Glomerular endothelial cell (primary cell): ENCODE results near the gene ARL2. TPM values are rescaled to one million over a fixed set of nuclear protein-coding genes. Genes with fewer than 3 reads are reported as not detected.

ENCODE experiments used
- DNase-seq: peaks from one replicate; pipeline ENCODE4 v3.0.0-alpha.2; 2011; ENCODE audit warnings: low read depth, low spot score; ENCODE audit errors: extremely low read depth
- total RNA-seq: library from RNA; depleted of rRNA; stranded (reverse); fragments of >200 nt; gene quantifications from 2 replicates; pipeline ENCODE4 v1.2.3, GENCODE V29; 2015

ARL2 gene
- total RNA-seq, 1 donor from 2014 or later = 191 TPM

DNA sequence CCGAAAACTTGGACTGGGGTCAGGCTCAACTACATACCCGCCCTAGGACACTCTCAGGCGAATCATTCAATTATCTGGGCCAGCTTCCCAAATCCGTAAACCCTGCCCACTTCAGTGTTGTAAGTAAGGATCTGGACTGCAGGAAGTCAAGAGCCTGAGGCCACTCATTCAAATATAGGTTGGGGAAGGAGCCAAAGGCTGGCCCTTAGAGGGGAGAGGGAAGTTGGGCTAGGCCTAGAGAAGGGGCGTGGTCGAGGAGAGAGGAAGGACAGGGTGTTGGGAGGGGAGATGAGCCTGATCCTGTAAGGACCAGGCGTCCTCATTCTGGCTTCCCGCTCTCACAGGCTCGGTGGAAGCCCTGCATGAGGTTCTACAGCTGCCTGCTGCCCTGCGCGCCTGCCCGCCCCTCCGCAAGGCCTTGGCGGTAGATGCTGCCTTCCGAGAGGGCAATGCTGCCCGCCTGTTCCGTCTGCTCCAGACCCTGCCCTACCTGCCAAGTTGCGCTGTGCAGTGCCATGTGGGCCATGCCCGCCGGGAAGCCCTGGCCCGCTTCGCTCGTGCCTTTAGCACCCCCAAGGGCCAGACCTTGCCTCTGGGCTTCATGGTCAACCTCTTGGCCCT is 30.0 kb downstream of the ARL2 start:
- DNase-seq = no peak

GRCh38 chr11:65045061-65045460 is 31.1 kb downstream of the ARL2 start:
- no peak for DNase-seq

DNA sequence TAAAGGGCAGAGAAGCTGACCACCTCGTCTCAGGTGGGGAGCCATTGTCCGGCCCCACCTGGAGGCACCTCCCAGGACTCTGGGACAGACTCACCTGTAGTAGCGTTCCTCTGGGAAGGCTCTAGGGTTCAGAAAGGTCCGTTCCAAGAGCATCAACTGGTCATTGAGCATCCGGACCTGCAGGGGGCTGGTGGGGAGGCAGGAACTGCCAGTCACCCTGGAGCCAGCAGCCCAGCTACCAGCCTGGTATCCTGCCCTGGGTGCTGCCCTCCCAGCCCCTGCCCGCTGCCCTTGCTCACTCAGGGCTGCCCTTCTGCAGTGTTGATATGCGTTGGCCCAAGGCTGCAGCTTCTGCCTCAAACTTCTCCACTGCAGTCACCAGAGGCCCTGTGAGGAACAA is 31.8 kb downstream of the ARL2 start:
- no peak for DNase-seq

DNA sequence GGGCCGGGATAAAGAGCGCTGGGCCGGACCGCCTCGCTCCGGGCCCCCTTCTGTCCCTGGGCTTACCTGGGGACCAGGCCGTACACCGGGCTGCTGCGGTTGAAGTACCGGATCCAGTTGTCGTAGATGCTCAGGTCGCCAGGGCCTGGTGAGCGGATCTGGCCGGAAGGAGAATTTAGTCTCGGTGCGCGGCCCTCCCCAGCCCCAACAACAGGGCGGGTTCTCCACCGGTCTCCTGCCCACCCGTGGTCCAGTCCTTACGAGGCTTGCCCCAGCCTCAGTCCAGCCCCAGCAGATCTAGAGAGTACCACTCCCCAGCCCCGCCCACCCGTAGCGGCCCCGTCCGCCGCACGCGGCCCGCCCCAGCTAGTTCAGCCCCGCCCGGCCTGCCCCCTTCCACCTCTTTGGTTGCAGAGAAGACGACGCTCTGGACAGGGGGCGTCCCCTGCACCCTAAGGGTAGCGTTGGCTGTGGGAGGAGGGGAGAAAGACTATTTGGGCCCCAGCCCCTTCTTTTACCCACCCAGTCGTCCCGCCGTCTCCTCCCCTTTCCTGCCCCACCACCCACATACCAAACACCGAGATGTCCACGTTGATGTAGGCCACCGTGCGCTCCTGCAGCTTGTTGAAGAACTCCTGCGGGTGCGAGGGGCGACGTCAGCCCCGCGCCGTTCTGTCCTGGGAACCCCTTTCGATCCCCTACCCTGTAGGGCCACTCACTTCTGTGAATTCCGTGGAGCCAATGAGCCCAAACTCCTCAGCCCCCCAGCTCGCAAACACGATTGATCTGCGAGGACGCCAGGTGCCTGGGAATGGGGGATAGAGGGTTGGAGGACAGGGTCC is 33.8 kb downstream of the ARL2 start:
- no peak for DNase-seq

DNA sequence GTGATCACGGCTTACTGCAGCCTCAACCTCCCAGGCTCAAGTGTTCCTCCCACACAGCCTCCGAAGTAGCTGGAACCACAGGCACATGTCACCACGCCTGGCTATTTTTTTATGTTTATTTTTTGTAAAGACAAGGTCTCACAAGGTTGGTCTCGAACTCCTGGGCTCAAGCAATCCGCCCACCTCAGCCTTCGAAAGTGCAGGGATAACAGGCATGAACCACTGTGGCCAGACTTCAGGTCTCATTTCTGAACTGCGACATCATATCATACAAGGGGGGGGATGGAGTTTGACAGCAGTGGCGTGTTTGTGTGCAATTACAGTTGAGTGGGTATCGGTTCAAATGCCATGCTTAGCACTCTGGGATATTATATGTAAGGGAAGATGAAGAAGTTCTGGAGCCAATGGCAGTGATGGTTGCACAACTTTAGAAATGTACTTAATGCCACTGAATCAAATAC is 37.5 kb downstream of the ARL2 start:
- no peak for DNase-seq

GRCh38 chr11:65053827-65054508 is 40.0 kb downstream of the ARL2 start:
- DNase-seq = no peak

DNA sequence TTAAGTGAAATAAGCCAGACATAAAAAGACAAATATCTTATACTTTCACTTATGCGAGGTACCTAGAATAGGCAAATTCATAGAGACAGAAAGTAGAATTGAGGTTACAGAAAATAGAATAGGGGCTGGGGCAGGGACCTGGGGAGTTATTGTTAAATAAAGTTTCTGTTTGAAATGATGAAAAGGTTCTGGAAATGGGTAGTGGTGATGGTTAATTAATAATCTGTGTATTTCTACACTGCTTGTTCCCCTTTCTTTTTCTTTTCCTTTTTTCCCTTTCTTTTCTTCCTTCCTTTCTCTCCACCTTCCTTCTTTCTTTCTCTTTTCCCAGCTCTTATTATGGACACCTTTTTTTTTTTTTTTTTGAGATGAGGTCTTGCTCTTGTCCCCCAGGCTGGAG is 41.6 kb downstream of the ARL2 start:
- DNase-seq = no peak

- no peak for DNase-seq
These were observed 43.0 kb downstream of the ARL2 start for GRCh38 chr11:65056999-65057398.

DNA sequence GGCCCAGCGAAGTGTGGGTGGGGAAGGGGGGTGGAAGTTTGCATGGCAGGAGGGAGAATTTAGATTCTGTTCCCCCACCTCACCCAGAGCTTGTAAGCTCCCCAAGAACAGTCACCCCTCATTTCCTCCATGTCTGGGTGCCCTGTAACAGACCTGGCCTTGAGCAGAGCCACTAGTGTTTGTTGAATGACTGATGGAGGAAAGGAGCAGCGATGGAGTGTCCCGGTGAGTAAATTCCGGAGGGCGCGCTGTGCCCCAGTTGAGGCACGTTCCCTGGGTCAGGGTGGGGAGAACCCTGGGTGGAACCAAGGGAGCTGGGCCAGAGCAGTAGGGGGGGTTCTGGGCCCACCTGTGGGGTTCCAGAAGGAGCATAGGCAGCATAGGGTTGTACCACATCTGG is 43.6 kb downstream of the ARL2 start:
- DNase-seq = no peak

- no peak for DNase-seq
These were observed 44.1 kb downstream of the ARL2 start for GRCh38 chr11:65058012-65058411.

DNA sequence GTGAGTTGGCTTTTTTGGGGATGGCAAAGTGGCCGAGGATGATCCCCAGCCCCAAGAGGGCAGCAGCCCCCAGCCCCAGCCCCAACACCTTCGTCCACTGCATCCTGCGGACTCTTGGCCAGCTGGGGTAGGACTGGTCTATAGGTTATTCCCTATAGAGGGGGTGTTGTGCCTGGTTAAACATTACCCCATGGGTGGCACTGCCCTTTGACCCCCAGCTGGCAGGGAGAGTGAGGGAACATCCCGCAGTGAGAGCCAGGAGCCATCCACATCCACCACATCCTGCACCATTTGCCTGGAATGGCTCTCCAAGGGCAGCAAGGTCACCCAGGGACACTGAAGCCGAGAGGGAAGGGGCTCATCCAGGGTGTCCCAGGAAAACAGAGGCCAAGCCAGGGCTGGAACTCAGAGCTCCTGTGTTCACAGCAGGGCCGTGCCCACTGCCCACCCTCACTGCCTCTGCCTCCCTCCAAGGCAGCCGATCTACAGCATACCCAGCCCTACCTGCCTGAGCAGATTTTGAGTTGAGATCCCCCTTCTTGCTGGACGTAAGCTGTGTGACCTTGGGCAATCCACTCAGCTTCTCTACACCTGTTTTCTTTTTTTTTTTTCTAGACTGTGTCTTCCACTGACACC is 44.6 kb downstream of the ARL2 start, which contains the start of gene NAALADL1:
Gene NAALADL1, minus strand, starts transcription at position 135 of the 636 bp plus-strand sequence. Its CDS starts 32 bp downstream, at position 103.
- no peak for DNase-seq

DNA sequence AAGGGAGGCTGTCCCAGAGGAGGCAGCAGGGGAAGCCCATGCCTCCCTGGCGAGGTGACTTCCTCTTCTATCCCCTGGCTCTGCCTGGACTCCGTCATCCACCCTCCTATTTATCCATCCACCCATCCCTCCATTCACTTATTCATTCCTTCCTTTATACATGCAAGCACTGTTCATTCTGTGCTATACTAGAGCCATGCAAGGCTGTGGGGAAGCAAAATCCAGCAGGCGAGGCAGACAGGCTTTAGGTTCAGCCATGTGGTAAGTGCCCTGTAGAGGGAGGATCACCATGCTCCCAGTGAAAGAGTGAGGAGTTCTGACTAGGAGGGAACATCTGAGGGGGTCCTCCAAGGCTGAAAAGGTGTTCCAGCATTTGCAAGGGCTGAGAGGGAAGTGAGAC is 45.6 kb downstream of the ARL2 start:
- DNase-seq = no peak

DNA sequence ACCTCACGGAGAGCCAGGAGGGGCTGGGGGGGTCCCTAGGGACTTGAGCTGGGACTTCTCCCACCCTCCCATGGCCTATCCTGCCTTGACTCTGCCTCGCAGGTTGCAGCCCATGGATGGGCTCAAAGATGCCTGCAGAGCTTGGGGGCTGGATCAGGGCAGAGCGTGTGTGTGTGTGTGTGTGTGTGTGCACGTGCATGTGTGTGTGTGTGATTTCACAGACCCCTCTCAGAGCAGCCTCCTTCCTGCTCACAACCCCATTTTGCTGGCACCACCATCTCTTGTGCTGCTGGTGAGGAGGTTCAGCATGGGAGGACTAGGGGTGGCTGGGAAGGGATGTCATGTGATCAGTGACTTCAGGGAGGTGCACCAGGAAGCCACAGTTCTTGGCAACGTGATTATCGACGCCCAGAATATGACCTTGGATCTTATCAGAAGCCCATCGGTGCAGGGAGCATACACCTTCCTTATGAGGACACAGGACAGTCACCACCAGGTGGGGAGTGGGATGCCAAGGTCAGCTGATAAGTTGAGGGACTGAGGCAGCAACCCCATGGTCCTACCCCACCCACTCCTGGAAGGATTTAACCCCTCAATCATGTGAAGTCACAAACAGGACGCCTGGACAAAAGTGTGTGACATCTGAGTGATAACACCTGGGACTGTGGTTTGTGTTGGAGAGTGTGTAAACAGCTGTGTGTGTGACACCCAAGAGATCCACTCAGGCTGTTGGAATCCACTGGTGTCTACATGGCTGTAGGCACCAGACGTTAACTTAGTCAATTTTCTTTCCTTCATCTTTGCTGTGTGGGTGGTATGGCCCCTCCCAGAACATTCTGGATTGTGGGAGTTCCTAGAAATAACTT is 46.2 kb downstream of the ARL2 start:
- no peak for DNase-seq

- DNase-seq = no peak
These were observed 47.0 kb downstream of the ARL2 start for GRCh38 chr11:65060913-65061408.

- no peak for DNase-seq
These were observed 49.6 kb downstream of the ARL2 start for GRCh38 chr11:65063532-65063931.

DNA sequence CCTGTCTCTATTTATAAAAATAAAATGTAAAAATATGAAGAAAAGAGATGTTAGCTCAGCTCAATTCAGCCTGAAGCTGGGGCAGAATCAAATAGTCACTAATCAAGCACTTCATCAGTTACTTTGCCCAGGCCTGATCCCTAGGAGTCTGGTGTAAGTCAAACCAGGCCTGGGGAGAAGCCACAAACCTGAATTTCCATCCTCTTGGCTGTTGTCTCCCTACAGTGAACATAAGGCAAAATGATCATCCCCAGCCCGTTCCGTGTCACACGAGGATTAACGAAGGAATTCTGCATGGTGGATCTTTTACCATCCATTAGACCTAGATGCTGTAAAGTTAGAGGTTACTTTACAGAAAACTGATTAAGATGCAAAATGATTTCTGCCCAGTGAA is 50.9 kb downstream of the ARL2 start:
- DNase-seq = no peak

DNA sequence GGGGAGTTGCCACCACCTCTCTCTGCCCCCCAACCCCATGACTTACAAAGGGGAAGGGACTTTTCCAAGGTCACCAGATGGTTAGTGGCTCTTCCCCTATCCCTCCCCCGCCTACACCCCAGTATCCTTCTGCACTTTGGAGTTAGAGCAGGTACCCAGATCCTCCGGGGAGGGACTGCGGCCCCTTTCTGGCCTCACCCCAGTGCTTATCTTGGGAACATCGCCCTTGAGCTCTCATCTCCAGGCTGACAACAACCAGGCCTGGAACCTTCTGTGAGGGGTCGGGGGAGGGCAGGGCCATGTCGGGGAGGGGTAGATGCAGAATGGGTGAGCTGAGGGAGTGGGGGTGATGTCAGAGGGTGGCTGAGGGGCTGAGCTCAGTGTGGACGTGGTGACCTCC is 51.9 kb downstream of the ARL2 start:
- no peak for DNase-seq

- no peak for DNase-seq
These were observed 52.4 kb downstream of the ARL2 start for GRCh38 chr11:65066315-65066714.

- DNase-seq = no peak
These were observed 52.9 kb downstream of the ARL2 start for GRCh38 chr11:65066805-65067291.

DNA sequence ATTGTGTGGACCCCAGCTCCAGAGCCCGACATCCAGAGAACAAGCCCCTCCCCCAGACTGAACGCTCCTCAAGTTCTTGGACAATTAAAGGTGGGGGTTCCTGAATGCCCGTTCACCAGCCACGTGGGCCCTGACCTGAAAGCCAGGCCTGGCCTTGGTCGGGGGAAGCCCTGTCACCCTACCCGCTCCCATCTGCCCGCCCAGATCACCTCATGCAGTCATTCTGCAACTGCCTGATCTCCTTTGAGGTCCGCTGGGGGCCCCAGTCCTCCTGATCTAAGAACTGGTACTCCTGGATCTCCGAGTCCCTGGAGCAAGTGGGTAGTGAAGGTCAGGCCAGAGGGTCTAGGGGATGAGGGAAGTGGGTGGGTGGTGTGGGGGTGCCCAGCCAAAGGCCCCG is 53.5 kb downstream of the ARL2 start:
- DNase-seq = no peak
